Endothelial cell of umbilical vein (primary cell): ENCODE results near the gene MAD2L2. TPM values are rescaled to one million over a fixed set of nuclear protein-coding genes. Genes with fewer than 3 reads are reported as not detected.

ENCODE experiments used
- BruUV-seq: library from RNA; stranded (reverse); fragments of 400-500 nt; replicated peaks from 2 replicates; lab custom pipeline; 2021; lab: Mats Ljungman, UMichigan
- CTCF ChIA-PET: fragments of 300-600, 350-600 bp; sonication (Branson Sonifier 250); formaldehyde crosslinking; loops from one replicate; lab custom pipeline; 2021; ENCODE audit warnings: antibody characterized with exemption, inconsistent platforms; lab: Charles Lee
- POLR2A ChIA-PET: fragments of 300-600, 350-600 bp; sonication (Branson Sonifier 250); formaldehyde crosslinking; loops from one replicate; lab custom pipeline; 2021; ENCODE audit warnings: antibody characterized with exemption, inconsistent platforms; lab: Charles Lee
- DNase-seq: peaks from one replicate; pipeline ENCODE4 v3.0.0-alpha.2; 2011; ENCODE audit warnings: low read depth, low spot score
- FAIRE-seq: peaks from 2 replicates; lab custom pipeline; 2011; peaks lifted over from hg19 to GRCh38; lab: Jason Lieb, UNC
- H2AFZ ChIP-seq: 2 replicates; pipeline ENCODE4 v1.6.0; 2012; ENCODE audit warnings: low read depth, low read length, control low read depth, inconsistent platforms
- H3K27ac ChIP-seq: 2 replicates; pipeline ENCODE4 v1.5.1; 2011; ENCODE audit warnings: low read depth, mild to moderate bottlenecking, control low read depth, low read length, moderate library complexity; ENCODE audit not compliant: insufficient read depth
- H3K27me3 ChIP-seq, 2 experiments: 2 replicates each; pipeline versions ENCODE4 v1.6.0 to v1.6.1; 2011; ENCODE audit warnings: low read length in 2 of 2, mixed read lengths in 1 of 2; ENCODE audit not compliant: control insufficient read depth in 2 of 2, insufficient read depth in 2 of 2
- H3K36me3 ChIP-seq, 2 experiments: 2 replicates in 1 of 2; 3 replicates in 1 of 2; pipeline ENCODE4 v1.5.1; 2011; ENCODE audit warnings: low read length in 2 of 2, mild to moderate bottlenecking in 1 of 2, moderate library complexity in 1 of 2; ENCODE audit not compliant: control insufficient read depth in 2 of 2, insufficient read depth in 2 of 2; ENCODE audit errors: extremely low read depth in 1 of 2
- H3K4me1 ChIP-seq: 3 replicates; pipeline ENCODE4 v1.5.1; 2011; ENCODE audit warnings: mild to moderate bottlenecking, low read length; ENCODE audit not compliant: control insufficient read depth, insufficient read depth; ENCODE audit errors: extremely low read depth
- H3K4me2 ChIP-seq: 2 replicates; pipeline ENCODE4 v1.6.1; 2011; ENCODE audit warnings: low read length, control low read depth, mixed read lengths; ENCODE audit not compliant: insufficient read depth
- H3K4me3 ChIP-seq, 3 experiments: fragments of 200-600 bp in 1 of 3; sonication (generic), shearing (Covaris generic) in 1 of 3; replicated peaks in 1 of 3; 2 replicates each; pipeline ENCODE4 v1.5.1; 2011 to 2016; ENCODE audit warnings: control low read depth in 3 of 3, low read length in 3 of 3, mild to moderate bottlenecking in 2 of 3, inconsistent platforms in 1 of 3, low read depth in 1 of 3, moderate library complexity in 1 of 3; ENCODE audit not compliant: insufficient read depth in 1 of 3
- H3K79me2 ChIP-seq: 2 replicates; pipeline ENCODE4 v1.6.0; 2012; ENCODE audit warnings: low read length, inconsistent platforms; ENCODE audit not compliant: control insufficient read depth, insufficient read depth
- H3K9ac ChIP-seq: replicated peaks from 2 replicates; pipeline ENCODE3; 2011; ENCODE audit warnings: low read length, control low read depth; ENCODE audit not compliant: insufficient read depth; ENCODE audit errors: extremely low read depth
- H3K9me1 ChIP-seq: replicated peaks from 3 replicates; pipeline ENCODE4 v1.6.0; 2011; ENCODE audit warnings: mild to moderate bottlenecking, low read length; ENCODE audit not compliant: control insufficient read depth, insufficient read depth; ENCODE audit errors: extremely low read depth
- H3K9me3 ChIP-seq: replicated peaks from 2 replicates; pipeline ENCODE4 v1.5.1; 2012; ENCODE audit warnings: low read length, inconsistent platforms; ENCODE audit not compliant: control insufficient read depth, insufficient read depth
- H4K20me1 ChIP-seq: replicated peaks from 2 replicates; pipeline ENCODE3; 2011; ENCODE audit warnings: mild to moderate bottlenecking, low read length; ENCODE audit not compliant: control insufficient read depth, insufficient read depth; ENCODE audit errors: extremely low read depth
- CTCF ChIP-seq, 2 donors: IDR thresholded peaks; 1 replicate in 1 of 2; 2 replicates in 1 of 2; pipeline ENCODE4 v1.5.1; 2011; ENCODE audit warnings: low read length in 2 of 2, mild to moderate bottlenecking in 2 of 2, moderate library complexity in 2 of 2, control low read depth in 1 of 2, inconsistent platforms in 1 of 2, low read depth in 1 of 2; ENCODE audit not compliant: insufficient read depth in 1 of 2; ENCODE audit errors: extremely low read depth in 1 of 2
- EZH2 ChIP-seq: IDR thresholded peaks from 2 replicates; pipeline ENCODE4 v1.6.1; 2012; ENCODE audit warnings: borderline replicate concordance, low read depth, mild to moderate bottlenecking, moderate library complexity, low read length, inconsistent platforms; ENCODE audit not compliant: severe bottlenecking
- FOS ChIP-seq: IDR thresholded peaks from 2 replicates; pipeline ENCODE4 v1.6.1; 2011; ENCODE audit warnings: mild to moderate bottlenecking, low read length, moderate library complexity, borderline replicate concordance; ENCODE audit not compliant: insufficient read depth
- GATA2 ChIP-seq: IDR thresholded peaks from 2 replicates; pipeline ENCODE4 v1.7.0; 2011; ENCODE audit warnings: low read depth, mild to moderate bottlenecking, moderate library complexity, mixed read lengths, low read length; ENCODE audit not compliant: insufficient read length, insufficient read depth
- JUN ChIP-seq: IDR thresholded peaks from 2 replicates; pipeline ENCODE4 v1.6.1; 2011; ENCODE audit warnings: borderline replicate concordance, low read depth; ENCODE audit not compliant: insufficient read length, insufficient read depth
- MYC ChIP-seq: IDR thresholded peaks from one replicate; pipeline ENCODE4 v1.6.1; 2011; ENCODE audit warnings: mild to moderate bottlenecking, low read depth, low read length
- POLR2A ChIP-seq: IDR thresholded peaks from 2 replicates; pipeline ENCODE4 v1.6.1; 2012; ENCODE audit warnings: low read depth, mild to moderate bottlenecking, control low read depth, low read length
- POLR2AphosphoS5 ChIP-seq: IDR thresholded peaks from 2 replicates; pipeline ENCODE4 v1.6.1; 2012; ENCODE audit warnings: low read depth, mild to moderate bottlenecking, control low read depth, low read length, moderate library complexity; ENCODE audit not compliant: insufficient read depth
- dilution Hi-C: fragments of 300-500 bp; cut with MboI; formaldehyde crosslinking; loops from one replicate; pipeline ENCODE4 v1.15.0; 2019; ENCODE audit warnings: low sequenced_read_pairs; ENCODE audit not compliant: extremely low pct_ligation_motif_present
- intact Hi-C: fragments of 100-400 bp; cut with micrococcal nuclease; formaldehyde crosslinking; loops from one replicate; pipeline ENCODE4 v1.10.0; 2022
- polyA plus RNA-seq, 4 experiments: library from polyadenylated mRNA; depleted of rRNA in 3 of 4; stranded (reverse) in 3 of 4; unstranded in 1 of 4; fragments of >200 nt; gene quantifications; 2 replicates each; pipeline versions ENCODE4 v1.2.1 to v1.2.3, GENCODE V29; 2011 to 2012; ENCODE audit warnings: missing spikeins in 1 of 4
- total RNA-seq: library from RNA; stranded (reverse); gene quantifications from 2 replicates; pipeline ENCODE4 v1.2.3, GENCODE V29; 2021
- TF ChIP-seq, protein P1 (sequence below): IDR thresholded peaks from 2 replicates; pipeline ENCODE4 v1.6.1; 2011; ENCODE audit not compliant: insufficient read depth, insufficient read length

MAD2L2 gene
- total and polyA plus RNA-seq, 2 donors (not counting 3 experiments of a cell fraction or from before 2014, with no cell fraction given): 35.9 to 74.2 TPM

- BruUV-seq: no TSS peak
- Histone ChIP-seq H3K4me2 (no peak overlapping the region), H3K36me3 (no peaks in the 10 kb centered on the region), H3K9me1 (no peaks in the 10 kb centered on the region), H3K9me3 (no peaks in the 10 kb centered on the region), H3K4me1 (no peaks in the 10 kb centered on the region), H3K27ac (no peak overlapping the region), H2AFZ (no peak overlapping the region), H3K9ac (no peak overlapping the region), H3K4me3 (no peak overlapping the region), H4K20me1 (no peaks in the 10 kb centered on the region), H3K27me3 (no peaks in the 10 kb centered on the region), H3K79me2 (no peaks in the 10 kb centered on the region)
- DNase-seq: no peak
- intact Hi-C loops: no loop called here
- FAIRE-seq: no peak
- POLR2A ChIA-PET: interaction anchor here (0.6 kb wide), 1 partner anchor 377 kb away, joined by 9 read pairs; no protein-coding TSS in a partner anchor
- dilution Hi-C loops: no loop called here
- CTCF ChIA-PET: interaction anchor here (1.4 to 12.8 kb wide), 11 partner anchors 12 to 612 kb away, joined by 4 to 373 read pairs (median 10); partner anchors contain the start of genes AGTRAP, FBXO6 and MTOR
- no peak for TF ChIP-seq POLR2AphosphoS5
- TF ChIP-seq EZH2: no peak
- TF ChIP-seq CTCF (IDR thresholded peaks at IDR 0.05; ENCODE audit: extremely low read depth in 1 of 2, insufficient read depth in 1 of 2, low read depth in 1 of 2, low read length in 2 of 2): no peak
- no peak for TF ChIP-seq FOS
- no peak for TF ChIP-seq POLR2A
- no peak for TF ChIP-seq GATA2
- TF ChIP-seq, protein P1, sequence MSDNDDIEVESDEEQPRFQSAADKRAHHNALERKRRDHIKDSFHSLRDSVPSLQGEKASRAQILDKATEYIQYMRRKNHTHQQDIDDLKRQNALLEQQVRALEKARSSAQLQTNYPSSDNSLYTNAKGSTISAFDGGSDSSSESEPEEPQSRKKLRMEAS: no peak
- no peak for TF ChIP-seq MYC
- no peak for TF ChIP-seq JUN
Observed at GRCh38 chr1:11649237-11649623, 31.7 kb downstream of the MAD2L2 start.
